AG09319 (cell line): ENCODE results near the gene CDC42BPB.

Source experiments
- DNase-seq: peaks from one replicate; pipeline ENCODE4 v3.0.0-alpha.2; 2010; ENCODE audit warnings: low read depth; ENCODE audit errors: extremely low read depth
- TF ChIP-seq, protein P1 (sequence below): IDR thresholded peaks from 2 replicates; pipeline ENCODE4 v1.5.1; 2011; ENCODE audit warnings: low read depth, mild to moderate bottlenecking, inconsistent platforms, low read length, moderate library complexity

Gene CDC42BPB

DNA sequence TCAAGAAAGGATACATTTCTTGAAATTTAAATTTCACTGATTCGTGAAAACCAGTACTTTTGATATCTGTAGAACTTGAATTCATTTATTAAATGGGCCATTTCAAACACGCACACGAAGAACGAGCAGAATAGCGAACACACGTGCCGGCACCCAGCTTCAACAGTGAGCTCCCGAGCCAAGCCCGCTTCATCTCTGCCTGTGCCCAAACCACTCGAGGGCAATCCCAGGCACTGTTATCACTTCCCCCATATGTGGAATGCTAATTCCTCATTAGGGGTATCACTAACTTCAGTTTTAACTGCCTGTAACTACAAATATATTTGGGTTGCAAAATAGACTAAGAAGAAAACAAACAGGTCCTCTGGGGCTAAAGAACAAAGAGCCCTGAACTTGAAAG lies 86.9 kb downstream of the CDC42BPB start:
- TF ChIP-seq, protein P1, sequence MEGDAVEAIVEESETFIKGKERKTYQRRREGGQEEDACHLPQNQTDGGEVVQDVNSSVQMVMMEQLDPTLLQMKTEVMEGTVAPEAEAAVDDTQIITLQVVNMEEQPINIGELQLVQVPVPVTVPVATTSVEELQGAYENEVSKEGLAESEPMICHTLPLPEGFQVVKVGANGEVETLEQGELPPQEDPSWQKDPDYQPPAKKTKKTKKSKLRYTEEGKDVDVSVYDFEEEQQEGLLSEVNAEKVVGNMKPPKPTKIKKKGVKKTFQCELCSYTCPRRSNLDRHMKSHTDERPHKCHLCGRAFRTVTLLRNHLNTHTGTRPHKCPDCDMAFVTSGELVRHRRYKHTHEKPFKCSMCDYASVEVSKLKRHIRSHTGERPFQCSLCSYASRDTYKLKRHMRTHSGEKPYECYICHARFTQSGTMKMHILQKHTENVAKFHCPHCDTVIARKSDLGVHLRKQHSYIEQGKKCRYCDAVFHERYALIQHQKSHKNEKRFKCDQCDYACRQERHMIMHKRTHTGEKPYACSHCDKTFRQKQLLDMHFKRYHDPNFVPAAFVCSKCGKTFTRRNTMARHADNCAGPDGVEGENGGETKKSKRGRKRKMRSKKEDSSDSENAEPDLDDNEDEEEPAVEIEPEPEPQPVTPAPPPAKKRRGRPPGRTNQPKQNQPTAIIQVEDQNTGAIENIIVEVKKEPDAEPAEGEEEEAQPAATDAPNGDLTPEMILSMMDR = no peak

DNA sequence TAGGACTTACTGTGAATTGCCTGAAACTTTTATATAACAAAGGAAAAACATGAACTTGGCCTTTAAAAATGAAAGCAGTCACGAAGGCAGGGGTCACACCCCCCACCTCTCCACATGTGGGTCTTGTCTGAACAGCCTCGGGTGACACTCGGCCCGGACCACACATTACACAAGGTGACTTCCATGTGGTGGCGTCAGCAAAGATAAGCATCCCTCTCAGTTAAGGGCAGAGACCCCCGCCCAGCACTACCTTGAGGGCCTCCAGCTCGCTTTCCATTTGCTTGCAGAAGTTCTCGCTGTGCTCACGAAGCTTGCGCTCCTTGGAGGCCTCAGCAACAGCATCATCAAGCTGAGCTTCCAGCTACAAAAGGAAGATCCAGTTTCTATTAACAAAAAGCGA lies 87.4 kb downstream of the CDC42BPB start:
- no peak for DNase-seq
- TF ChIP-seq, protein P1 = no peak

More for the DNA sequence above, 86.9 kb downstream of the CDC42BPB start:
- no peak for DNase-seq

DNA sequence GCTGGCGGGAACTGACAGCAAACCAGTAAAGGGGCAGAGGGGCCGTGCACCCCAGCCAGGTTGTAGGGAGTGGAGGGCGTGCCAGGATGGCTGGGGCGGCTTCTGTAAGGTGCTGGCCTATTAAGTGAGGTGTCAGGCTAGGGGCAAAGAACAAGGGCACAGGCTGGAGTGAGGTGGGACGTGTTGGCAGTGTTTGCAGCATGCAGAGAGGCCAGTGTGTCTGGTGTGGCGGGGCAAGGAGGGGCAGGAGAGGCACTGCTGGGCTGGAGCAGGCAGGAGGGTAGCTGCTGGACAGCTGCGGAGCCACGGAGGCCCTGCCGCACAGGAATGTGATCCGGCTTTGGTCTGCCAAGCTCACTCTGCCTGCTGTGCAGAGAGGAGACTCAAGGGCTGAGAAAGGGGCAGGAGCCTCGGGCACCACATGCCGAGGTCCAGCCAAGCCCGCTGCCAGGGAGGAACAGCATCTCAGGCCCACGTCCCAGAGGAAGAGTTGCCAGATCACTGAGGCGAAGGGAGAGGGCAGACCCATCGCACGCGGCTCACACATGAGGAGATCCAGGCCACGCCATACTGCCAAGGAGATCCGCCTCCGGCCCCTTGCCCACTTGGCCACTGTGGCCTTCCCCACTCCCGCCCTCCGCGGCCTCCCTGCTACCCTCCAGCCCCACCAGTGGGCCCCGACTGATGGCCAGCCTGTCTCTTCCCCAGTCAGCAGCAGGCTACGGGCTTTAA lies 88.1 kb downstream of the CDC42BPB start:
- TF ChIP-seq, protein P1 = no peak
- no peak for DNase-seq

DNA sequence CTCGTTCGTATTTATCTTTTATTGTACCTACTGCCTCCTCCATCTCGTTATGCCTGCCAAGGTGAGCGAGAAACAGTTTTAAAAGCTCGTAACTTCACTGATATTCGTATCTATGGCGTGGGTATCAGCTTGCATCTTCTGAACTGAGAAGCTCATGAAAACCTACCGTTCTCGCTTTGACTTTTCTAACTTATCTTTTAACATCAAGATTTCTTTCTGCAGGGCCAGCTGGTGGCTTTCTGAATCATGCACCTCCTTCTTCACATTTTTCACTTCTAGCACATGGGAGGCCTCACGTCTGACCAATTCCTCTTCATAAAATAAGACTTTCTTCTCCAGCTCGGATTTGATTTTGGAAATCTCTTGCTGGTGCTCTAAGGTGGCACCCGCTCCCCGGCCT lies 89.0 kb downstream of the CDC42BPB start:
- TF ChIP-seq, protein P1 = no peak
- DNase-seq = no peak

DNA sequence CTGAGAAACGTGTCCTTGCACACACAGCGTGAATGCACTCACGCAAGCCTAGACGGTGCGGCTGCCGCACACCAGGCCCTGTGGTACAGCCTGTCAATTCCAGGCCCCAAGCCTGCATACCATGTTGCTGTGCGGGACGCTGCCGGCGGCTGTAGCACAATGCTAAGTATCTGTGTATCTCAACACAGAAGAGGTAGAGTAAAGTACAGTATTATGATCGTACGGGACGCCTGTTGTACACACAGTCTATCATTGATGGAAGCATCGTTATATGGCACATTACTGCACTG lies 89.9 kb downstream of the CDC42BPB start:
- DNase-seq = no peak
- TF ChIP-seq, protein P1 = no peak

DNA sequence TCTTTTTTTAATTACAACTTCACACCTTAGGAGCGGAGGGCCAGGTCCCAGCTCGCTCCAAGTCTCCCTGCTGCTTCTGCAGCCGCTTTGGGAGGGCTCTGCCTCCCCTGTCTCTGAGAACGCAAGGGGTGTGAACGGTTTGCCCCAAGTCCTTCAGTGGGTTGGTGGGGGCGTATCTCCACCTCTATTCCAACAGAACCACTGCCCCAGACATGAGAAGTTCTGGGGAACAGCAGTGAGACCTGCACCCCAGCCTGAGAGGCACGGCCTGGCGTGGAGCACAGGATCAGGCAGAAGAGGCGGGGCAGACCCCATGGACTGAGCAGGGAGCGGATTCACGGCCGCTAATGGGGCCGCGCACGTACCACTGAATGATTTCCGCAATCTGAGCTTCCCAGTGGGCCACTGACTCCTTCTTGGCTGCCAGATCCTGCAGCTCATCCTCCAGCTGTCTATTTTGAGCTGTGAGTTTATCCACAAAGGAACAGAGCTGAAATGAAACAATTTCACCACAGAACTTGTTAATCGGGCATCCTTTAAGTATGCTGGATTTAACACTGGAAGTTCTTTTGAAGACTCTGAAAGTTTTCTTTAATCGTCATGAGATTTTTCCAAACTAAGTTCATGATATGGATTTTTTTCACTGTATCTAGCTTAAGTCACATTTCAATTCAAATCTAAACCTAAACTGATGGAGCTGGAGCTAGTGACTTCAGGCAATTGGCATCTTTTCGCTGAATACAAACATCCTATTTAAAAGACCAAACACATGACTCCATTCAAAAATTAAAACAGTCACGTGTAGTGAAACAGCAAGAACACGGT lies 90.5 kb downstream of the CDC42BPB start:
- TF ChIP-seq, protein P1 = no peak
- DNase-seq = no peak

DNA sequence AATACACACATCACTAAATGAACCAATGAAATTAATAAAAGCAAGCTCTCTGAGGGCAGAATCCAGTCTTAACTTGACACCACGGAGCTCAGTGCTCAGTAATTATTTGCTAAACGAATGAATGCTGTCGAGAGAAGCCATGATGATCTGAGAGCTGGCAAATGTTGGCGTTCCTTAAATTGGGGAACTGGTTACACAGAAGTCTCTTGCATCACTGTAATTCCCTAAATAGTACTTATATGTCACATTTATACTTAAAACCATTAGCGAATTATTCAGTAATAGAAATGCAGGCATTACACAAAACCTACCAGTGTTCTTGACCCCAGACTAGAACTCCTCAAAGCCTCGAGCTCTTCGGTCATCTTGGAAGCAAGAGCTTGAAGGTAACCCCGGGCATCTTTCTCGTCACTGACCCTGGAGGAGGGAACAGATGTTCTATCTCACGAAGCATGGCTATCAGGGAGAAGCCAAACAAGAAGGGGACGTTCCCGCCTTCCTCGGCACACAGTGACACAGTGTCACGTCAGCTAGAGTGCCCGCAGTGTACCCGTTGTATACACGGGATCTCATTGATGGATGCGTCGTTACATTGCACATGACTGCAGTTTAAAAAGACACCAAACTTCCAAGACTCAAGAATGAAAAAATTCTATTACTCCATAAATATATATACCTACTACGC lies 91.2 kb downstream of the CDC42BPB start:
- DNase-seq = no peak
- TF ChIP-seq, protein P1 = no peak
